ENCODE data around the gene CTNND2.

DNA sequence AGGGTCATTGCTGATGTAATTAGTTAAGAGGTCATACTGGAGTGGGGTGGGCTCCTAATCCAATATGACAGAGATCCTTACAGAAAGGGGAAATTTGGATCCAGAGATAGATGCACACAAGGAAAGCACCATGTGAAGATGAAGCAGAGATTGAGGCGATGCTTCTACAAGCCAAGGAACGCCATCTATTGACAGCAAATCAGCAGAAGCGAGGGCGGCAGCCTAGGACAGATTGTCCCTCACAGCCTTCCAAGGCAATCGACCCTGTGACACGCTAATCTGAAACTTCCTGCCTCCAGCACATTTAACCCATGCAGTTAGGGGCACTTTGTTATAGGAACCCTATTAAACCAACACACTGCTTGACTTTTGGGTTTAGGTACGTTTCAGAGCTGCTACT lies 858.1 kb downstream of the CTNND2 start:
- TF ChIP-seq CTCF (IDR thresholded peaks at IDR 0.05; ENCODE audit: low read depth, low read length, missing input control) (no peak), RXRA (IDR thresholded peaks at IDR 0.05) (peak in 1 of 2 donors; percentile 15), TAF1 (conservative IDR thresholded peaks at IDR 0.05) (no peak), GABPA (IDR thresholded peaks at IDR 0.05 in 1 of 2, conservative IDR thresholded peaks at IDR 0.05 in 1 of 2) (no peak), ATF3 (IDR thresholded peaks at IDR 0.05) (no peak), RAD21 (IDR thresholded peaks at IDR 0.05) (peak; percentile 24 to 44)
- TF ChIP-seq, protein P1, sequence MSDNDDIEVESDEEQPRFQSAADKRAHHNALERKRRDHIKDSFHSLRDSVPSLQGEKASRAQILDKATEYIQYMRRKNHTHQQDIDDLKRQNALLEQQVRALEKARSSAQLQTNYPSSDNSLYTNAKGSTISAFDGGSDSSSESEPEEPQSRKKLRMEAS (IDR thresholded peaks at IDR 0.05) = no peak
